ENCODE data around the gene HOMER3. TPM values are rescaled to one million over a fixed set of nuclear protein-coding genes. Genes with fewer than 3 reads are reported as not detected.

Gene HOMER3
- total and polyA plus RNA-seq, 9 of the 15 experiments (the other 6 are each of a cell fraction or from before 2014, with no cell fraction given): 1.3 to 5.1 (median 3.7) TPM; not detected in 2

- no peaks in the 10 kb centered on the region for H3K79me2 ChIP-seq (ENCODE audit: control insufficient read depth, insufficient read depth, low read length)
- ChIA-PET CTCF (ENCODE audit: low intra/inter-chr PET ratio) (no interaction called here), POLR2A (interaction anchor here (0.5 kb wide), 1 partner anchor 37 kb away, joined by 3 read pairs; no protein-coding TSS in a partner anchor)
- TF ChIP-seq GATAD2A (IDR thresholded peaks at IDR 0.05) (no peak), GTF2A2 (tag; IDR thresholded peaks at IDR 0.05) (no peak), ZNF584 (CRISPR knock-in tag; IDR thresholded peaks at IDR 0.05; ENCODE audit: low read depth) (no peak), ESRRB (CRISPR knock-in tag; IDR thresholded peaks at IDR 0.05; ENCODE audit: borderline replicate concordance) (no peak), RBM17 (IDR thresholded peaks at IDR 0.05; ENCODE audit: borderline replicate concordance, low read depth, low read length) (no peak)
- H3K27me3 ChIP-seq (ENCODE audit: control insufficient read depth in 2 of 2, insufficient read depth in 2 of 2, low read length in 2 of 2): peaks cover 0 to 14% of the 10 kb centered on the region in 2 experiments; a peak in 1 of 5 replicates
- no peaks in the 10 kb centered on the region for H3K9me3 ChIP-seq (replicated peaks; ENCODE audit: control insufficient read depth, insufficient read depth, low read depth, low read length)
- H3K9me1 ChIP-seq (ENCODE audit: control insufficient read depth, insufficient read depth, low read length): peaks cover 5% of the 10 kb centered on the region
- in situ Hi-C loops (cut with MboI) (no loop called here), intact Hi-C loops (cut with micrococcal nuclease) (no loop called here)
- H3K4me2 ChIP-seq (ENCODE audit: insufficient read depth, low read length): no peak overlapping the region
- FAIRE-seq (no peak), ATAC-seq (no peak), DNase-seq (ENCODE audit: extremely low read depth in 1 of 4, low spot score in 3 of 4) (no peak)
- no peaks in the 10 kb centered on the region for H3K36me3 ChIP-seq (ENCODE audit: control insufficient read depth, insufficient read depth, low read length)
- H3K4me1 ChIP-seq (replicated peaks in 1 of 2; ENCODE audit: control insufficient read depth in 2 of 2, insufficient read depth in 2 of 2, low read length in 2 of 2): peaks cover 3 to 12% of the 10 kb centered on the region in 2 experiments; a peak in 3 of 5 replicates
- BruUV-seq (replicated peaks): no TSS peak
- no peak overlapping the region for H3K27ac ChIP-seq (ENCODE audit: extremely low read depth, low read depth, low read length)
- H4K20me1 ChIP-seq (replicated peaks; ENCODE audit: control insufficient read depth, insufficient read depth, low read length): peaks cover 5% of the 10 kb centered on the region
- no peak overlapping the region for H2AFZ ChIP-seq (ENCODE audit: low read depth, low read length)
- H3K9ac ChIP-seq (ENCODE audit: insufficient read depth in 1 of 2, low read depth in 2 of 2, low read length in 2 of 2): no peak overlapping the region
- no peak overlapping the region for H3K4me3 ChIP-seq
Measured at GRCh38 chr19:18946335-18946734, 5.3 kb upstream of the HOMER3 start.

GRCh38 chr19:18945297-18945696 lies 4.3 kb upstream of the HOMER3 start:
- POLR2A ChIA-PET: interaction anchor here (0.7 kb wide), 1 partner anchor 106 kb away, joined by 3 read pairs; no protein-coding TSS in a partner anchor
- H3K4me1 ChIP-seq (replicated peaks in 1 of 2; ENCODE audit: control insufficient read depth in 2 of 2, insufficient read depth in 2 of 2, low read length in 2 of 2): peaks cover 3 to 20% of the 10 kb centered on the region in 2 experiments; a peak in 4 of 5 replicates
- no peak for TF ChIP-seq EHMT2 (IDR thresholded peaks at IDR 0.05)
- no peak for TF ChIP-seq ADNP (tag; IDR thresholded peaks at IDR 0.05)
- TF ChIP-seq, protein P1, sequence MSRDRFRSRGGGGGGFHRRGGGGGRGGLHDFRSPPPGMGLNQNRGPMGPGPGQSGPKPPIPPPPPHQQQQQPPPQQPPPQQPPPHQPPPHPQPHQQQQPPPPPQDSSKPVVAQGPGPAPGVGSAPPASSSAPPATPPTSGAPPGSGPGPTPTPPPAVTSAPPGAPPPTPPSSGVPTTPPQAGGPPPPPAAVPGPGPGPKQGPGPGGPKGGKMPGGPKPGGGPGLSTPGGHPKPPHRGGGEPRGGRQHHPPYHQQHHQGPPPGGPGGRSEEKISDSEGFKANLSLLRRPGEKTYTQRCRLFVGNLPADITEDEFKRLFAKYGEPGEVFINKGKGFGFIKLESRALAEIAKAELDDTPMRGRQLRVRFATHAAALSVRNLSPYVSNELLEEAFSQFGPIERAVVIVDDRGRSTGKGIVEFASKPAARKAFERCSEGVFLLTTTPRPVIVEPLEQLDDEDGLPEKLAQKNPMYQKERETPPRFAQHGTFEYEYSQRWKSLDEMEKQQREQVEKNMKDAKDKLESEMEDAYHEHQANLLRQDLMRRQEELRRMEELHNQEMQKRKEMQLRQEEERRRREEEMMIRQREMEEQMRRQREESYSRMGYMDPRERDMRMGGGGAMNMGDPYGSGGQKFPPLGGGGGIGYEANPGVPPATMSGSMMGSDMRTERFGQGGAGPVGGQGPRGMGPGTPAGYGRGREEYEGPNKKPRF (IDR thresholded peaks at IDR 0.05; ENCODE audit: low read depth, low read length): no peak
- TF ChIP-seq ZBTB11 (CRISPR knock-in tag; IDR thresholded peaks at IDR 0.05): no peak
- no peak for TF ChIP-seq SIN3B (IDR thresholded peaks at IDR 0.05; ENCODE audit: low read depth)
- TF ChIP-seq BRCA1 (IDR thresholded peaks at IDR 0.05): no peak
- no peak for TF ChIP-seq BRCA1 (CRISPR knock-in tag; IDR thresholded peaks at IDR 0.05)

More at GRCh38 chr19:18945297-18945696, 4.3 kb upstream of the HOMER3 start:
- Histone ChIP-seq H3K27ac (ENCODE audit: extremely low read depth, low read depth, low read length) (no peak overlapping the region), H3K36me3 (ENCODE audit: control insufficient read depth, insufficient read depth, low read length) (no peaks in the 10 kb centered on the region), H3K9me3 (replicated peaks; ENCODE audit: control insufficient read depth, insufficient read depth, low read depth, low read length) (no peaks in the 10 kb centered on the region), H3K4me3 (no peak overlapping the region), H4K20me1 (replicated peaks; ENCODE audit: control insufficient read depth, insufficient read depth, low read length) (peaks cover 5% of the 10 kb centered on the region), H3K9me1 (ENCODE audit: control insufficient read depth, insufficient read depth, low read length) (peaks cover 5% of the 10 kb centered on the region), H3K4me2 (ENCODE audit: insufficient read depth, low read length) (no peak overlapping the region), H2AFZ (ENCODE audit: low read depth, low read length) (no peak overlapping the region), H3K79me2 (ENCODE audit: control insufficient read depth, insufficient read depth, low read length) (no peaks in the 10 kb centered on the region), H3K9ac (ENCODE audit: insufficient read depth in 1 of 2, low read depth in 2 of 2, low read length in 2 of 2) (no peak overlapping the region), H3K27me3 (ENCODE audit: control insufficient read depth in 2 of 2, insufficient read depth in 2 of 2, low read length in 2 of 2) (peaks cover 0 to 13% of the 10 kb centered on the region in 2 experiments; a peak in 1 of 5 replicates)
- 15% methylated on average over 9 of the region's 9 CpGs for WGBS (ENCODE audit: insufficient coverage, low coverage, missing lambda C conversion rate)
- DNase-seq (ENCODE audit: extremely low read depth in 1 of 4, low spot score in 3 of 4) (no peak), FAIRE-seq (no peak), ATAC-seq (no peak)
- CTCF ChIA-PET (ENCODE audit: low intra/inter-chr PET ratio): no interaction called here
- intact Hi-C loops (cut with micrococcal nuclease) (no loop called here), in situ Hi-C loops (cut with MboI) (no loop called here)
- BruUV-seq (replicated peaks): no TSS peak
